GM03348 (cell line): ENCODE results near the gene CUTA.
A peak's percentile ranks its signal among the peaks of the same experiment; 100 is the strongest.
"Not testable (repeated sequence)": the region's sequence is repeated elsewhere in the genome, so short reads cannot be mapped to it uniquely, and the experiment has no call there.

ENCODE experiments used
- DNase-seq: peaks from one replicate; pipeline ENCODE4 v3.0.0; 2012; ENCODE audit warnings: low spot score

CUTA gene

DNA sequence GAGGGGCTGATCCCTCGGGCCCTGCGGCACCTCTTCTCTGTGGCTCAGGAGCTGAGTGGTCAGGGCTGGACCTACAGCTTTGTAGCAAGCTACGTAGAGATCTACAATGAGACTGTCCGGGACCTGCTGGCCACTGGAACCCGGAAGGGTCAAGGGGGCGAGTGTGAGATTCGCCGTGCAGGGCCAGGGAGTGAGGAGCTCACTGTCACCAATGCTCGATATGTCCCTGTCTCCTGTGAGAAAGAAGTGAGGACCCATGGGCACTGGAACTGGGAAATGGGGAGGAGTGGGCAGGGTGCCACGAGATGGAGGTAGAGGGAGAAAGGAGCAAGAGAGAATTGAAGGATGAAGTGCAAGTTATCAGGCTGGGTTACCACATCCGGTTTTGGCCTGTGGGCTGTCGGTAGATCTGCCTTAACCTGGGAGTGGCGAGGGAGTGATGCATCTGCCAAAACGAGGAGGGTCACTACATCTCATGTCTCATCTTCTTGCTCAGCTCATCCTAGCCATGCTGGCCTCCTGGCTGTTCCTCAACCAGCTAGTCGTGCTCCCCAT is 12.4 kb downstream of the CUTA start:
- no peak for DNase-seq

DNA sequence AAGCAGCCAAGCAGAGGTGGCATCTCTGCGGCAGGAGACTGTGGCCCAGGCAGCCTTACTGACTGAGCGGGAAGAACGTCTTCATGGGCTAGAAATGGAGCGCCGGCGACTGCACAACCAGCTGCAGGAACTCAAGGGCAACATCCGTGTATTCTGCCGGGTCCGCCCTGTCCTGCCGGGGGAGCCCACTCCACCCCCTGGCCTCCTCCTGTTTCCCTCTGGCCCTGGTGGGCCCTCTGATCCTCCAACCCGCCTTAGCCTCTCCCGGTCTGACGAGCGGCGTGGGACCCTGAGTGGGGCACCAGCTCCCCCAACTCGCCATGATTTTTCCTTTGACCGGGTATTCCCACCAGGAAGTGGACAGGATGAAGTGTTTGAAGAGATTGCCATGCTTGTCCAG is 13.0 kb downstream of the CUTA start:
- DNase-seq, result no peak

DNA sequence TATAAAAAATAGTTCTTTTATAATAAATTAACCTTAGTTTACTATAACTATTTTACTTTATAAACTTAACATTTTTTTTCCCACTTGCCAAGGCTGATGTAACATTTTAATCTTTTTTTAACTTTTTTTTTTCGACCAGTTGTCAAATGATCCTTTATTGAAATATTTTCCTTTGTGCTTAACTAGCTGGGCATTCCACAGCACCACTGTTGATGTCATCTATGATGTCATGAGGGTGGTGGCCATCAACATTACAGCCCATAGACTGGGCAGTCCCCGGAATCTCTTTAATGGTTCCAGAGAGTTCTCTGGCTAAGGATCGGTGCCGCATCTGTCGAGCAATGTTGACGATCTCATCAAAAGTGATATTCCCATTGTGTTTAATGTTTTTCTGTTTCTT is 18.0 kb downstream of the CUTA start:
- DNase-seq, result not testable (repeated sequence)

DNA sequence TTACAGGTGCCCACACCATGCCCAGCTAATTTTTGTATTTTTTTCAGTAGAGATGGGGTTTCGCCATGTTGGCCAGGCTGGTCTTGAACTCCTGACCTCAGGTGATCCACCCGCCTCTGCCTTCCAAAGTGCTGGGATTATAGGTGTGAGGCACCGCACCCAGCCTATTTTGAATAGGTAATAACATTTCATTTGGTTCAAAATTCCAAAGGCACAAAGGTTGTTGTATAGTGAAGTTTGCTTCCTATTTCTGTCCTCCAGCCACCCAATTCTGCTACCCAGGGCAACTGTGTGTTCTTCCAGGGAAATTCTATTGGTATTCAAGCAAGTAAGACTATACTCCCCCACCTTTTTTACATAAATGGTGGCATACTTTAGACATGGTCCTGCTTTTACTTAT is 19.3 kb downstream of the CUTA start:
- not testable (repeated sequence) for DNase-seq

DNA sequence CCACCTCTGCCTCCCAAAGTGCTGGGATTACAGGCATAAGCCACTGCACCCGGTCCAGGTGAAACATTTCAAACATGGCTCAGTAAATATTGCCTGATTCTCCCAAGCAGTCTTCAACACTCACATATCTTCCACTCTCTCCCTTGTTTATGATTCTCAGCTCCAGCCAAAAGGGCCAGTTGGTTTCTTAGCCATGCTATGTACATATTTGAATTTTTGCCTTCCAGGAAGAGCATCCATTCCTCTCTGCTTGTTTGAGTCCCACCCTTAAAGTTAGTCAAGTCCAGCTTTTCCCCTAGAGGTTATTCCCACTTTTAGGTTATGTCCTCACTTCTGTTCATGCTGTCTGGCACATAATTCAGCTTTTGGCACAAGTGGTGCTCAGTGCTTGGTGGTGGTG is 20.4 kb downstream of the CUTA start:
- DNase-seq, result no peak

DNA sequence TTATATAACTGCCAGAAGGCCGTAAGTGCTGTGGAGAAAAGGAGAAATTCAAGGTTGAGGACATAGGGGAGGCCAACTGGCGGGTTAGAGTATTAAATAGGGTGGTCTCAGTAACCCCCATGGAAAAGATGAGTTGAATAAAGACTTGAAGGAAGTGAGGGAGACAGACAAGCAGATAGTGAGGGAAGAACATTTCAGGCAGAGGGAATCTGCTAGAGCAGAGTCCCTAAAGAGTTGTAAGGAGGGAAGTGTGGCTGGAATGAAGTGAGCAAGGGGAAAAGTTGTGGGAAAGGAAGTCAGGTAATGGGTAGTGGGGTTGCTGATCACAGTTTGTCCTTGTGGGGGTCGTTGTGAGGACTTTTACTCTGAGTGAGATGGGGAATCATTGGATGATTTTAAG is 24.9 kb downstream of the CUTA start:
- no peak for DNase-seq

DNA sequence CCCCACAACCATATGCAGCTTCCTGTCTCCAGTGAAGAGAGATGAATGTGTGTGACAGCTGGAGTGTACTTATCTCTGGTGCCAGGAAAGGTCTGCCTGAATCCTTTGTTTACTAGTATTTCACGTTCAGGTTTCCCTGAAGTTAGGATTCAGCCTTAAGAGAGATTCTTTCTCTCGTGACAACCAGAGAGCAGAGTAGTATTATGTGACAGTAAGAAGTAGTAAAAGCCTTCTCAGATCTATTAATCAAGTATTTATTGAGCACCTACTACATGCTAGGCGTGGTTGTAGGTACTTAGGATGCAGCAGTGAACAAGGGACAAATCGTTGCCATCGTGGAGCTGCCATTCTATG is 25.3 kb downstream of the CUTA start:
- no peak for DNase-seq

DNA sequence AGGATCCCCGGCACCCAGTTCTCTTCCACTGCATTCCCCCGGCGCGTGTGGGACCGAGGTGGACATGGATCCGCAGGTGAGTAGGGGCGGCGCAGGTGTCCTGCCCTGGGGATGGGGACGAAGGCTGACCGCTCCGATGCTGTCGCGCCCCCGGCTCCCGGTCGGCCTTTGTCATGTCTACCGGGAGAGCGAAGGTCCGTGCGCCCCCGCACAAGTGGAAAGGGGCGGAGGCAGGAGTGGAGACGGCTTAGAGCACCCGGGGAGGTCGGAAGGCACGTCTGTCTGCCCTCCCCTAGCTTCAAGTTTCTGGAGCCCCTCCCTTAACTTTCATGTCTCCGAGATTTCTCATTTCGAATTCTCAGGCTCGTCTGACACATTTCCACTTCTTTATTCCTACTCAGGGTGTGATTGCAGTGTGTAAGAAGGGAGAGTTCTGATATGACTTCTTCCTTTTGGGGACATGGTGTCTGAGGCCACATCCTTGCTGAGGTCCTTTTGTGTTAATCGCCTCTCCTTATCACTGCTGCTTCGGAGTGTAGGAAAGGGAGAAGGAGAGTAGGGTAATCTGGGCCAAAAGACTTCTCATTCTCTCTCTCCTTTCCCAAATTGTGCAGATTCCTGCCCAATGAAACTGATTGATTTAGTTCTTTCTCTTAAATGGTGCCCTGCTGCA is 25.8 kb downstream of the CUTA start:
- DNase-seq, result no peak

DNA sequence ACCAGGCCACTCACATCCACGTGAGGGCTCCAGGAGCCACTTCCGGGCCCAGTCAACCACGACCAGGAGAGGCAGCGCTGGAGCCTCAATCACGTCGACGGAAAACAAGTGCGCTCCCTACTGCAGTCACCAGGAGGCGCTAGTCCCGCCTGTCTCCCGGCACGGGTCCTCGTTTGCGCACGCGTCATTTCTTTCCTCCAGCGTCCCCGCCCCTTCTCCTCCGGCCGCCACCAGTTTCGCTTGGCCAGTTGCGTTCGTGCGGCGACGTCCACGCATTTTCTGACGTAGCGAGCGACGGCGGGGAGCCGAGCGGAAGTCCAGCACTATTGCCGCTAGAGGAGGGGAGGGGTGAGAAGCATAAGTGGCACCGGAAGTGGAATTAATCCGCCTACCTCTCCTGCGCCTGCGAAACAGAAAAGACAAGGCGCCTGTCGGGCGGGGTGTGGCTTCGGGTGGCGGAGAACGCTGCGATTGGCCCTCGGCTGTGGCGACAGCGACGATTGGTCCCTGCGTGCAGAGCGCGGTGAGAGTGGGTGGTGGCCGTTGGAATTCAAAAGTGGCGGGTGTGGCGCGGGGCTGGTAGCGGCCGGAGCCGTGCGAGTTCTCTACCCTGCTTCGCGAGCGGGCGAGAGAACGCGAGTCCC is 26.5 kb downstream of the CUTA start, which contains the start of gene KIFC1:
TSS of gene KIFC1 (plus strand) at position 546 of the 644 bp plus-strand sequence. CDS start 163 bp downstream, outside the sequence.
- peak; percentile 97 for DNase-seq

DNA sequence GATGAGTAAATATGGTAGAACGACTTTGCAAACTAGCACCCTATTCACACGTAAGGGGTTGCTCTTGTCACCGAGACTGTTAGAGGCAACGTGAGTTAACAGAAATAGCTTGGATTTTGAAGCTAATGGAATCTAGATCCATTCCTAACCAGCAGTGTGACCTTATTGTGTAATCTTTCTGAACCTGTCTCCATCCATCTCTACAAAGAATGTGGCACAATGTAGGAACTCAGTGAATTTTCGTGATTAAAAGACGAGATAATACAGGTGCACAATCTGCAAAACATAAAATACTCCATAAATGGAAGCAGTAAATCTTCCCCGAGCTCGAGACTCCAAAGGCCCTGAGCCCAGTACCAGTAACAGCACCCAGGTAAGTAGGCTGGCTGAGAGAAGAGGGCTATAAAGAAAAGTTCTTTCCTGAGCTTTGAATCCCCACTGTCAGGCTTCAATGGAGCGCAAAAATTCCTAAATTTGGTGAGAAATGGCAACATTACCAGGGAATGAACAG is 27.1 kb downstream of the CUTA start:
- no peak for DNase-seq

DNA sequence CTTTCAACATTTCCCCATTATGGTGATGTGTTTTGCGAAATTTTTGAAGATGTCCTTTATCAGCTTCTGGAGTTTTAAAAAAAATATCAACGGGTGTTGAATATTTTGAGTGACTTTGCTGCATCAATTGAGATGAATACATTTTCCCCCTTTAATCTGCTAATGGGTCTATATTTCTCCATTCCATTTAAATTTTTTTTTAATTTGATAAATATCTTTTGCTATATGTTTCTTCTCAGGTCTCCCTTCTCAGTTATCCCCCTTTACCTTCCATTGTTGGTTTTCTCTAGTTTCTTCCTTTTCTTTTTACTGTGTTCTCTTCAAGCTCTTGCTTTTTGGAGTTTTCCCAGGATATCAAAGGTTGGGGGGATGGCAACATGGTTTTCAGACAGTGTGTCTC is 27.7 kb downstream of the CUTA start:
- DNase-seq, result no peak

DNA sequence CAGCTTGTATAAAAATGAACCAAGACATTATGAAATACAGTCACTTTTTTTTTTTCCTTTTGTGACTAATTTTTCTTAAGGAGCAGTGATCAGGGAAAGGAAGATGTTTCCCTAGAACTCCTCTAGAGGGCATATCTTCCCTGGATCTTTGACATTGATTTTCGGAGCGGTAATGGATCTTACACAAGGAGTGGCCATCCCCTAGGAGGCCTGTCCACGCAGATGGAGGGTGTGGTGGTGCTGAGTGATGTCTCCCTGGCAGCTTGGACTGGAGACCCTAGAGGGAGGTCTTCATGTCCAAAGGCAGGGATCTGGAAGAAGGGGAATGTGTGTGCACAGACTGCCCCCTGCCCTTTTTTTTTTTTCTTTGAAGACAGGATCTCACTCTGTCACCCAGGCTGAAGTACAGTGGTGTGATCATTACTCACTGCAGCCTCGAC is 33.3 kb downstream of the CUTA start:
- peak; percentile 81 for DNase-seq

DNA sequence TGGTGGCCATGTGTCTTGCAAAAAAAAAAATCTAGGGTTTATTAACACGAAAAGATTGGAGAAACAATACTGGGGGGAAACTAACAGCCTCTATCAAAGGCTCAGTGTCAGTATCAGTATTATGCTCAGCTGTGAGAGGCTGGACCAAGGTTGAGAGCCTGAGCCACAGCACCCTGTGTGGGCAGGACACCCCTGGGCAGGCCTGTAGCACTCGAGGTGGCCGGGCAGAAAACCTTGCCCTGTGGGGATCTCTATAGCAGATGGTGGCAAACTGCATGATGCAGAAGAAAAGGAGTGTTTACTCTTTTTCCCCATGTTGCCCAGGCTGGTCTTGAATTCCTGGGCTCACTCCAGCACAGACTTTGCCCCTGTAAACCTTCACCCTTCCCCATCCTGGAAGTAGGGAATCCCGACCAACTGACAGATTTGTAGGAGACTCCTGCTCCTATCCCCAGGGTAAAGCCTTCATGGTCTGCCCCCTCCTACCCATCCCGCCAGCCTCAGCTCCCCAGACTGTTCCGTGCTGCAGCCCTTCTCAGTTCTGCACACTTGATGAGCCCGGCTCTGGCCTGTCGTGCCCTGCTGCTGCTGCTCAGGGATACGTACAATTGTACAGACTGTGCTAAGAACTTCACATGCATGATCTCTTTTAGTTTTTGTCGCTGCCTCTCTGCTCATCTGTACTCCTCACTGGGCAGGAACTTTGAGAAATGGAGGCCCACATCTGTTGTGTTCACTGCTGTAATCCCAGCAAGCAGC is 34.3 kb downstream of the CUTA start:
- no peak for DNase-seq

DNA sequence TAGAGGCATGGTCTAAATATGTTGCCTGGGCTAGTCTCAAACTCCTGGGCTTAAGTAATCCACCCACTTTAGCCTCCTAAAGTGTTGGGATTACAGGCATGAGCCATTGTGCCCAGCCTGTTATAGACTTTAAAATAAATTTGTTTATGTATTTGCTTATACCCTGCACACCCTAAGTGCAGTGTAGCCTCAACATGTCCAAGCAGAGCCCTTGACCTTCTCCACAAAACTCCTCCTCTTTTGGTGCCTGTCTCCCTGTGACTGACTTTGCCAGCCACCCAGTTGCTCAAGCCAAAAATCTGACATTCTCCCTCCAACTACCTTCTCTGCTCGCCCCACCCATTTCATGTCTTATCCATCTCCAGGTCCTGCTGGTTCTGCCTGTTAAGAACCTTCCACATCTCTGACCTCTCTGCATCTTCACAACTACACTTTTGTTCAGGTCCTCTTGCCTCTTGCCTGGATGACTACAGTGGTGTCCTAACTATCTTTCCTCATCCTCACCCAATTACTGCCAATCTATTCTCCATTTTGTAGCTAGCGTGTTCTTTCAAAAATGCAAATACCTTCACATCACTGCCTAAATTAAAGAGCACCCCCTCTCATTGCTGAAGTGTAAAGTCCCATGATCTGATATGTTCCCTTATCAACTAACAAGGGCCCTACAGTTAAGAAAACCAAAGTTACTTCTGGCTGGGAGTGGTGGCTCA is 37.5 kb downstream of the CUTA start:
- no peak for DNase-seq

DNA sequence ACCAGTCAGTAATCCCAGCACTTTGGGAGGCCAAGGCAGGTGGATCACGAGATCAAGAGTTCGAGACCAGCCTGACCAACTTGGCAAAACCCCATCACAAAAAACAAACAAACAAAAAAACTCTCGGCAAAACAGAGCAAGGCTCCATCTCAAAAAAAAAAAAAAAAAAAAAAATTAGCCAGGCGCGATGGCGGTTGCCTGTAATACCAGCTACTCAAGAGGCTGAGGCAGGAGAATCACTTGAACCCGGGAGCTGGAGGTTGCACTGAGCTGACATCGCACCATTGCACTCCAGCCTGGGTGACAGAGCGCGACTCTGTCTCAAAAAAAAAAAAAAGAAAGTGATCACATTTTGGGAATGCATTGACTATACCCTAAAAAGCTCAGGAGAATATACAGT is 38.7 kb downstream of the CUTA start:
- DNase-seq, result not testable (repeated sequence)

DNA sequence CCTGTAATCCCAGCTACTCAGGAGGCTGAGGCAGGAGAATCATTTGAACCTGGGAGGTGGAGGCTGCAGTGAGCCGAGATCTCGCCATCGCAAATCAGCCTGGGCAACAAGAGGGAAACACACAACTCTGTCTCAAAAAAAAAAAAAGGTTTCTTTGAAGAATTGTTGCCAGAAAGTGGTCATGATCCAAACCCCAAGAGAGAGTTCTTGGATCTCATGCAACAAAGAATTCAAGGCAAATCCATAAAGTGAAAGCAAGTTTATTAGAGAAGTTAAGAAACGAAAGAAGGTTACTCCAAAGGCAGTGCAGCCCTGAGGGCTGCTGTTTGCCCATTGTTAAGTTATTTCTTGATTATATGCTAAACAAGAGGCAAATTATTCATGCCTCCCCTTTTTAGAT is 40.7 kb downstream of the CUTA start:
- no peak for DNase-seq

DNA sequence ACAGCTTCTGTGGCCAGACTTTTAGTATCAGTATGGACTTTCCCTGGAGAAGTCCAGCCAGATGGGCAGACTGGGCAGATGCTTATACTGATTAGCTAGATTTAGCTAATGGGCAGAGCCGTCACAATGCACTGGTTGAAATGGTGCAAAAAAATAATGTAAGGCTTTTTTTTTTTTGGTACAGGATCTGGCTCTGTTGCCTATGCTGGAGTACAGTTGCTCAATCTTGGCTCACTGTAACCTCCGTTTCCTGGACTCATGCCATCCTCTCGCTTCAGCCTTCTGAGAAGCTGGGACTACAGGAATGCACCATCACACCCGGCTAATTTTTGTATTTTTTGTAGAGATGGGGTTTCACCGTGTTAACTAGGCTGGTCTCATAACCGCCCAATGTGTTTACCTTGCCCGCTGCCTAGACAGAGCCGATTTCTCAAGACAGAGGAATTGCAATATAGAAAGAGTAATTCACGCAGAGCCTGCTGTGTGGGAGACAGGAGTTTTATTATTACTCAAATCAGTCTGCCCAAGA is 42.7 kb downstream of the CUTA start:
- DNase-seq, result peak; percentile 42

DNA sequence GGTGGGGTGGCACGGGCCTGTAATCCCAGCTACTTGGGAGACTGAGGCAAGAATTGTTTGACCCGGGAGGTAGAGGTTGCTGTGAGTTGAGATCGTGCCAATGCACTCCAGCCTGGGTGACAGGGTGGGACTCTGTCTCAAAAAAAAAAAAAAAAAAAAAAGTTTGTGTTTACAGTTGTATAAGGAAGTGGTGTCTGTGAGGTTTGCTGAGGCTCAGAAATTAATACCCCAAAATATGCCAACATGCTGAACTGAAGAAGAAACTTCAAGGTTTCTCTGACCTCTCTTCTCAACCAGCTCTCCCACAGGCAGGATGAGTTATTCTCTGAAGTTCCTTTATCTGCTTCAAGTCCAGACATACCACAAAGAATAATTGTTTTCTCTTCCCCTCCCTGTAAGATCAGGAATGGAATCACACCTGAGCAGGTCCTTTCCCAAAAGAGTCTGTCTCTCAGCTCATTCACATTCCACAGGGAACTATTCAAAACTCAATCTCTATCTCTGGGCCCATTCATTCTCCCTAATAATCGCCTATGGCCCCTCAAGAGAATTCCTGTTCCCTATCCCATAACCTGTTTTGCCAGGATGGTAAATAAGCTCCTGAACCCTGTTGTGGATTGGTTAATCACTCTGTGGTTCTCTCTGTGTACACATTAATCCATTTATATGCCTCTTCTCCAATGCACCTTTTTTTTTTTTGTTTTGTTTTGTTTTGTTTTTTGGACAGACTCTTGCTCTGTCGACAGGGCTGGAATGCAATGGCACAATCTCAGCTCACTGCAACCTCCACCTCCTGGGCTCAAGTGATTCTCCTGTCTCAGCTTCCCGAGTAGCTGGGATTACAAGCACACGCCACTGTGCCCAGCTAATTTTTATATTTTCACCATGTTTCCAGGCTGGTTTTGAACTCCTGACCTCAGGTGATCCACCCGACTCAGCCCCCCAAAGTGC is 43.7 kb downstream of the CUTA start:
- DNase-seq, result no peak

DNA sequence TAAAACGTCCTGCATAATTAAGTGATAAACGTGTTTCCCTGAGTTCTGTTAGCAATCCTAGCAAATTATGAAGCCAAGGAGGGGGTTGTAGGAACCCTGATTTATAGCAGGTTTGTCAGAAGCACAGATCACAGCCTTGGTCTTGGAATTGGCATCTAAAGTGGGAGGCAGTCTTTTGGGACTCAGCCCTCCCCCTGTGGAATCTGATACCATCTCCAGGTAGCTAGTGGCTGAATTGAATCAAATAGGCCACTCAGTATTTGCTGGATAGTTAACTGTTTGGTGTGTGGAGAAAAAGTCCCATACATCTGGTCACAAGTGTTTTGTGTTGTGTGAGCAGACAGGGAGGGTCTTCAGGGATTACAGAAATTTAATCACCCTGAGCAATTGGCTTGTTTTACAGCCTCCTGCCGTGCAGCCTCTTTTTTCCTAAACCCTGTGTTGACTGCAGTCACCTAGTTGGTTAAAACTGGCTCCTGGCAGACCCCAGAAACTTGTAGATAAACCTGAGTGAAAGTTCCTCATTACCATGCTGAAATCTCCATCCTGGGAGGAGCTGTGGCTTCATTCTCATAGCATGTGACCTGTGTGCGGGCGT is 45.3 kb downstream of the CUTA start:
- DNase-seq, result no peak

DNA sequence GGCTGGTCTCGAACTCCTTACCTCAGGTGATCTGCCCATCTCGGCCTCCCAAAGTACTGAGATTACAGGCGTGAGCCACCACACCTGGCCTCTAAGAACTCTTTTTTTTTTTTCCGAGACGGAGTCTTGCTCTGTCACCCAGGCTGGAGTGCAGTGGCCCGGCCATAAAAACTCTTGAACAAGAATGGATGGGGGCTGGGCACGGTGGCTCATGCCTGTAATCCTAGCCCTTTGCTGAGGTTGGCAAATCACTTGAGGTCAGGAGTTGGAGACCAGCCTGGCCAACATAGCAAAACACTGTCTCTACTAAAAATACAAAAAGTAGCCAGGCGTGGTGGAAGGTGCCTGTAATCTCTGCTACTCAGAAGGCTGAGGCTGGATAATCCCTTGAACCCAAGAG is 46.0 kb downstream of the CUTA start:
- not testable (repeated sequence) for DNase-seq
